Measurements from ENCODE around the gene ZNF23.
"Not testable (repeated sequence)": the region's sequence is repeated elsewhere in the genome, so short reads cannot be mapped to it uniquely, and the experiment has no call there.

ZNF23 gene

GRCh38 chr16:71461686-71462648, at the start of gene ZNF23:
ZNF23 (minus strand) TSS chr16:71462247; CDS start chr16:71456796, 5,451 bp downstream.
- H3K27ac ChIP-seq, result peak within 1 kb of the TSS; percentile 54
- no peak for DNase-seq (ENCODE audit: low read depth, low spot score)

GRCh38 chr16:71507061-71507460, 45.0 kb upstream of the ZNF23 start:
- H3K27ac ChIP-seq, result no peak overlapping the region
- DNase-seq (ENCODE audit: low read depth, low spot score), result no peak

- no peak overlapping the region for H3K27ac ChIP-seq
- no peak for DNase-seq (ENCODE audit: low read depth, low spot score)
Observed at GRCh38 chr16:71504901-71505300, 42.9 kb upstream of the ZNF23 start.

DNA sequence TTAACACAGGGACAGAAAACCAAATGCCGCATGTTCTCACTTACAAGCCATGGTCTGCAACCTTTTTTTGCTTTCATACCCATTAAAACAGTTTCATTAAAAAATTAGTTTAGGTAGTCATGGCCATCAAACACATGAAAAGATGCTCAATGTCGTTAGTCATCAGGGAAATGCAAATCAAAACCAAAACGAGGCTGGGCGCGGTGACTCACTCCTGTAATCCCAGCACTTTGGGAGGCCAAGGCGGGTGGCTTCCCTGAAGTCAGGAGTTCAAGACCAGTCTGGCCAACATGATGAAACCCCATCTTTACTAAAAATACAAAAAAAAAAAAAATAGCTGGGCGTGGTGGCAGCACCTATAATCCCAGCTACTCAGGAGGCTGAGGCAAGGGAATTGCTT, 42.0 kb upstream of the ZNF23 start:
- not testable (repeated sequence) for DNase-seq (ENCODE audit: low read depth, low spot score); H3K27ac ChIP-seq

- no peak overlapping the region for H3K27ac ChIP-seq
- no peak for DNase-seq (ENCODE audit: low read depth, low spot score)
Observed at GRCh38 chr16:71501547-71501946, 39.5 kb upstream of the ZNF23 start.

- no peak for DNase-seq (ENCODE audit: low read depth, low spot score)
- no peak overlapping the region for H3K27ac ChIP-seq
Observed at GRCh38 chr16:71500964-71501363, 38.9 kb upstream of the ZNF23 start.

- no peak for DNase-seq (ENCODE audit: low read depth, low spot score)
- no peak overlapping the region for H3K27ac ChIP-seq
Observed at GRCh38 chr16:71499775-71500364, 37.8 kb upstream of the ZNF23 start.

- H3K27ac ChIP-seq, result no peak overlapping the region
- DNase-seq (ENCODE audit: low read depth, low spot score), result no peak
Observed at GRCh38 chr16:71498031-71498430, 36.0 kb upstream of the ZNF23 start.

GRCh38 chr16:71493213-71493612, 31.2 kb upstream of the ZNF23 start:
- DNase-seq (ENCODE audit: low read depth, low spot score), result no peak
- H3K27ac ChIP-seq, result no peak overlapping the region

DNA sequence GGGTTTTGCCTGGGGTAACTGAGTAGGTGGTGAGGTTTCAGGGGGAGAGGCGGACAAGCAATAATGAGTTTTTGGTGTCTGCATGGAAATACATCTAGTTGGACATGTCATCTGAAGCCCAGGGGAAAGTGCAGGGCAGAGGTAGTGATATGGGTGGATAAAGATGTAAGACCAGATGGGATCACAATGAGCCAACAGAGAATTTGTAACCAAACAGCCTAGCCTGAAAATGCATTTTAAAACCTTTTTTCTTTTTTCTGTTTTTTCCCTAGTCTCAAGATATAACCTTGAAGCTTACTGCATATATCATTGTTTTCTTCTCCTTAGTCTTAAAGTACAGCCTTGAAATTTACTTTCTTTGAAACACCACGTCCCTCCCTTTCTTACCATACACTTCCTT, 30.7 kb upstream of the ZNF23 start:
- H3K27ac ChIP-seq, result no peak overlapping the region
- no peak for DNase-seq (ENCODE audit: low read depth, low spot score)

GRCh38 chr16:71491054-71491453, 29.0 kb upstream of the ZNF23 start:
- H3K27ac ChIP-seq, result no peak overlapping the region

GRCh38 chr16:71490361-71490760, 28.3 kb upstream of the ZNF23 start:
- DNase-seq (ENCODE audit: low read depth, low spot score), result no peak
- no peak overlapping the region for H3K27ac ChIP-seq

More at GRCh38 chr16:71491054-71491453, 29.0 kb upstream of the ZNF23 start:
- DNase-seq (ENCODE audit: low read depth, low spot score), result no peak

- H3K27ac ChIP-seq, result no peak within 1 kb of the TSS
- DNase-seq (ENCODE audit: low read depth, low spot score), result no peak
Observed at GRCh38 chr16:71489122-71489521, 27.1 kb upstream of the ZNF23 start, which contains the start of gene ZNF19. ZNF19 (minus strand) TSS chr16:71489324; CDS start chr16:71482114, 7,210 bp downstream.

- H3K27ac ChIP-seq, result peak overlapping the region; percentile 93
- peak; percentile 74 for DNase-seq (ENCODE audit: low read depth, low spot score)
Observed at GRCh38 chr16:71484006-71484893, 22.2 kb upstream of the ZNF23 start.

- DNase-seq (ENCODE audit: low read depth, low spot score), result no peak
- H3K27ac ChIP-seq, result no peak overlapping the region
Observed at GRCh38 chr16:71482569-71482968, 20.5 kb upstream of the ZNF23 start.

DNA sequence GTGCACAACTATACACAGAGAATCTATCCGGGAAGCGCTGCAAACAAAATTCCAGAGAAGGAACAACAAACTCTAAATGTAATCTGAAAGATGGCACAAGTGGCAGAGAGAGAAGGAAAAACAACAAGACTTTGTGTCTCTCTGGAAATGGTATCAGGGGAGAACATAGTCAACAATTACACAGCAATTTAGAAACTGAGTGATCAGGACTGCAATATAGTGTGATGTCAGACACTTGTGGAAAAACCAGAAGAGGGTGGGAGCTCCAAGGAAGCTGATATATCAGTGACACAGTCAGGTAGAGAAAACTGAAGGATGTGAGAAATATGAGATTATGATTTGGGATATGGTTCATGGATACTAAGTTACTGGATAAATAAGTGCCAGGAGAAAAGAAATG, 18.9 kb upstream of the ZNF23 start:
- no peak for DNase-seq (ENCODE audit: low read depth, low spot score)
- no peak overlapping the region for H3K27ac ChIP-seq

GRCh38 chr16:71479420-71479819, 17.4 kb upstream of the ZNF23 start:
- H3K27ac ChIP-seq, result no peak overlapping the region
- no peak for DNase-seq (ENCODE audit: low read depth, low spot score)

DNA sequence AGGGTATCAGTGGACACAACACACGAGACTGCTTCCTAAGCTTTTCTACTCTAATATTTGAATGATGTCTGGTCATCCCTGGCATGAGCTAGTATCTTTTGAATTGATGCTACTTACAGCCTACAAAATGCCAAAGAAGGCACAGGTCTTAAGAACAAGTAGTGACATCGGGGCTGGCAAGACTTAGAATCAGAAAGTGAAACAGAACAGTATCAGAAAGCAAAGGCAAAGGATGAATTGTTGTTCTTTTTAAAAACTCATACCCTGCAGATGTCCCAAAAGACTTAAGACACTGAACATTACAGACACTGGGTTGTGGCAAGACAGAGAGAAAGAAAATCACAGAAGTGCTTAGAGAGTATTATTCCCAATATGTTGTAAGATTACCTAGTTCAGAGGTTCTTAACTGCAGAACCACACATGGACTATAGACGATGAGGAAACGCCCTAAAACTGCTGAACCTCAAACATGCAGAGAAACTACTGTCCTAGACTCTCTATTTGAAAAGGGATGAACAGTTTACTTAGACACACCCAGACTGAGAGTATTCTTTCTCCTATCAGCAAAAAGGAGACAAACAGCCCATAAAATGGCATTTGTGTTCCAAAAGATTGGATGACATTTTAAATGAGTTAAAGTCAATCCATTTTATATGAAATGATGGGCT, 14.5 kb upstream of the ZNF23 start:
- no peak overlapping the region for H3K27ac ChIP-seq
- DNase-seq (ENCODE audit: low read depth, low spot score), result no peak

- H3K27ac ChIP-seq, result peak overlapping the region; percentile 84
- DNase-seq (ENCODE audit: low read depth, low spot score), result peak; percentile 44
Observed at GRCh38 chr16:71474864-71475263, 12.8 kb upstream of the ZNF23 start.

- peak overlapping the region; percentile 84 for H3K27ac ChIP-seq
- peak; percentile 51 for DNase-seq (ENCODE audit: low read depth, low spot score)
Observed at GRCh38 chr16:71473891-71474290, 11.8 kb upstream of the ZNF23 start.
